Islet precursor cell (in vitro differentiated cells): ENCODE measurements around the gene MYO18A.

Experiments used
- DNase-seq: peaks from one replicate; pipeline ENCODE4 v3.0.0-alpha.2; 2018

Gene MYO18A

DNA sequence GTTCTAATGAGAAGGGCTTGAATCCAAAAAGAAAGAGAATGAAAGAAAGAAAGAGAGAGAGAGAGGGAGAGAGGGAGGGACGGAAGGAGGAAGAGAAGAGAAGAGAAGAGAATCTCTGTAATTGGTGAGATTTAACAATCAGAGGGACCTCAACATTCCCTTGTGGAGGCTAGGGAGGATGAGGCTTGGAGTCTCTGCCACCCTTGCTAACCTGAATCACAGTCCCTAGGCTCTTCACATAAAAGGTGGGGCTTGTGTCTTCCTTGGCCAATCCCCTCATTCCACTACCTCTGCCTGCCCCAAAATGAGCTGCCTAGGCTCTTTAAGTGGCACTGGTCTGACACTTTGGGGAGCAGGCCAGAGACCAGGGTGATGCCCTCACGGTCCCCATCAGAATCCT lies 107.2 kb downstream of the MYO18A start:
- no peak for DNase-seq

DNA sequence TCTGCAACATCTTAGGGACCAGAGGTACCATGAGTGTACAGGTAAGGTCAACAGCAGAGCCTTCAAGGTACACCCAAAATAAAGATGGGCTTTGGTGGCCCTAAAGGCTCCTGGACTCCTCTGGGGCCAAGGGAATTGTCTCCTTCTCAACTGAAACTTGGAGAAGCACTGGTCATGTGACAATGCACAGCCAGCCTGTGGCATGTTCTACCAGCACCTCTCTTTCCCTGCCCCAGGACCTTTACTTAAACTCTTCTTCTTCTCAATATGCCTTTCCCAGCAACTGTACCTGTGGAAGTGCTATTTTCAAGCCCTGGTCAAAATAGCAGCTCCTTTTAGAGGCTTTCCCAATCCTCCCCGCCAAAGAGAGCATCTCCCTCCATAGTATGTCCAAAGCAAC lies 108.9 kb downstream of the MYO18A start:
- no peak for DNase-seq

DNA sequence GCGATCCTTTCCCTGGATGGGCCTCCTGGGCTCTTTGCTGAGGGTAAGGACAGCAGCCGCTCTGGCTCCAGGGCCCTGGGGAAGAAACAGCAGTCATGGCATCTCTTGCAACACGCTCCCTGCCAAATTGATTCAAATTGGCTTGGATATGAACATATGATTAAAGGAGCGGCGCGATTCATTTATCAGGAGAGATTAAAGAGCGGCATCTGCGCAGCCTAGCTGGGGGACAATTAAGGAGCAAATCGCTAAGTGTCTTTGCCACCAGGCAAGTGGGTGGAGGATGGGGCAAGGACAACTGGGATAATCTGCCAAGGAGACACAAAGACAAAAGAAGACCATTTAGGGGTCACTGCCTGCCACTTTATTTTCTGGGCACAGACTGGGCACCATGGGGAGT lies 109.4 kb downstream of the MYO18A start:
- DNase-seq: no peak

DNA sequence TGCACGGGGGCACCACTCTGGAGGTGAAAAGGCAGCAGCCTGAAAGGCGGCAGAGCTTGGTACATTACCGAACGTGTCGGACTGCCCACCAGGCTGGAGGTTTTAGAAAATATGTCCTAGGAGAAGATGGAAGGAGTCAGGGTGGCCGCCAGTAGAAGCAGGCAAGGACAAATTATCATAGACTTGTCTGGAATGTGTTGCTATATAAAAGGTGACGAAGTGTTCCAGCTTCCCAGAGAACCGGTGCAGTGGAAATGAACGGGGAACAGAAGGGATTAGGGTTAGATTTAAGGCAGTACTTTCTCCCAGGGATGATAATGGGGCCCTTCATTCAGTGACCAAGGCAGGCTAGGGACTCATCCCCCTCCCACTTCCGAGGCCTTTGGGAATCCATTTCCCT lies 109.9 kb downstream of the MYO18A start:
- no peak for DNase-seq

DNA sequence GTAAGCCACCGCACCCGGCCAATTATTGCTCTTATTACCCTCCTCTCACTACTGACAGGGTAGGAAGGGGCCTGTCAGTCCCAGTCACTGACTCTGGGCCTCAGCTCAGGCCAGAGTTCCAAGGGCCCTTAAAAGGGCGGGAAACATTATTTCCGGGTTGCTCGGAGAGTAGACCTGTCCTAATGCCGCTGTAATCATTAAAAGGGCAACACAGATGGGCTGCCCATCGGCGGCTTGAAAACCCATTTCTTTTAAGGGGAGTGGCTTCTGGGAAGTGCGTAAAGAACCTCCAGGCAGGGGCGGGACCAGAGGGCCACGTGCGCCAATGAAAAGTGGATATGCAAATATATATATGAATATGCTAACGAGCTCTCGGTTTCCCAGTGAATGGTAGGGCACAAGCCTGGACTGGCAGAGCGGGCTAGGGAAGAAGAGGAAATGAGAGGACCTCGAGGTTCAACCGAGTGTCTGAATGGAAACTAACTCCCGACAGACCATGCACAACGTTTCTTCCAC lies 110.6 kb downstream of the MYO18A start:
- no peak for DNase-seq

DNA sequence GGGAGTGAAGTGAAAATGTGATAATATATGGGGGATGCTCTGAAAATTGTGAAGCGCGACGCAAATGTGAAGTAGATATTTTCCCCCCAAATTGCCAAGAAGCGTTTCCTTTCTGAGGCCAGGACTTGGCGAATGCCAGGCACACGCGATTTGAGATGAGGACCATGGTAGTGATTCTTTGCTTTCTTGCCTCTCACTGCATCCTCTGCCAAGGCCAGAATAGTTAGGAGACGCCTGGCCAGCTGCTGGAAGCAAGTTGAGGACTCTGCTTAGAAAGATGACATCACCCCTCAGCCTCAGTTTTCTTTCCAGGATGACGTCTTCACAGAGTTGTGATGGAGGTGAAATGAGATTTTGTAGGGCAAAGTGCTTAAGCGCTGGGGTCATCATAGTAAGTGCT lies 111.4 kb downstream of the MYO18A start:
- DNase-seq: no peak

DNA sequence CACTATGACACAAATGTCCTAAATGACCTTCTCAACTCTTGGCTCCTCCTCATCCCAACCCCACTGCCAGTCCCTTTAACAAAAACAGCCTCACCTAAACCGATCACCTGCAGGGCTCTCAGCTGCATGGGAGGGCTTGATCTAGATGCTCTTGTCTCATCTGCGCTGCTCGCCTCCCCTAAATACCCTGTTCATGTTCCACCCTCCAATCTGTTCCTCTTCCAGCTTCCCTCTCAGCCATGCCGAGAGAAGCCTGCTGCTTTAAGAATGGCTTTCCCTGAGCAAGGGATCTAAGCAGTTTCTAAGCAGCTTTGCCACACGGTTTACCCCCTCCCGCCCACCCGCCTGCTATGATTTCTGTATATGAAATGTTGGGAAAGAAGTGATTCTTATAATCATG lies 113.6 kb downstream of the MYO18A start:
- no peak for DNase-seq

DNA sequence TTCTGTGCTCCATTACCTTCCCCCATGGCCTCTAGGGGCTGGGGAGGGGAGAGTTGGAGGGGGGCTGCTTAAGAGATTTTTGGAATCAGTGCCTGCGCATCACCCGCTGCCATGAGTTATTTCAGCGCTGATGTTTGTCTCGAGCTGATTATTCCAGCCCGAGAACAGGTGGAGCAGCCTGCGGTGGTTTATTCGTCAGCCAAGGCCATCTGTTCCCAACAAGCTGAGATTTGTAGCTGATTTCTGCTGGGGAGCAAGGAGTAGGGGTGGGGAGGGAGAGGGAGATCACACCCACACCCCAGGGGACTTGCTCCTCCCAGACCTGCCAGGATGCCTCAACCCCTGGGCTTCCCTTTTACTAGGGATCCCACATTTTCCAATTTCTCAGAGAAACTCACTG lies 114.2 kb downstream of the MYO18A start:
- DNase-seq: no peak

DNA sequence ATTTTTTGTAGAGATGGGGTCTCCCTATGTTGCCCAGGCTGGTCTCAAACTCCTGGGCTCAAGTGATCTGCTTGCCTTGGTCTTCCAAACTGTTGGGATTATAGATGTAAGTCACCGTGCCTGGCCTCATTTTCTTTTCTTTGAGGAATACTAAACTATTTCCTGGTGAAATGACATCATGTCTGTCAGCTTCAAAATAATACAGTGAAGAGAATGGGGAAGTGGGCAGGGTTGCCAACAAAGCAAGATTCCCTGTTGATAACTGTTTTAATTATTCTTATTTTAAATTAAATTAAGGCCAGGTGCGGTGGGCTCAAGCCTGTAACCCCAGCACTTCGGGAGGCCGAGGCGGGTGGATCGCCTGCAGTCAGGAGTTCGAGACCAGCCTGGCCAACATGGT lies 116.2 kb downstream of the MYO18A start:
- DNase-seq: no peak

DNA sequence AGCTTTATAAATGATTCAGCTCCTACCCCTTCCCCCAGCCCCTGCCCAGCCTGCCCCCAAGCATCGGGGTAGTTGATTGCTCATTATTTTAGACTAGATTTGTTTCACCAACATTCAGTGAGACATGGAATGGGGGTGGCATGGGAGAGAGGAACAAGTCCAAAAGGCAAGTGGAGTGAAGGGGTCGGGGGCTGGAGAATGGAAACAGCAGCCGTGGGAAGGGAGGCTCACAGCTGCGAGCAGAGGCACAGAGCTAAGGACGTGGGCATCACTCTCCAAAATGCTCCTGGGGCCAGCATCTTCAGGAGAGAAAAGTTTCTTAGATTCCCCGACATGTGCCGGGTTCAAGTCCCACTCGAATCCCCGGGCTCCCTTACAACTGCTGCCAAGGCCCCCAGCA lies 118.0 kb downstream of the MYO18A start:
- no peak for DNase-seq

DNA sequence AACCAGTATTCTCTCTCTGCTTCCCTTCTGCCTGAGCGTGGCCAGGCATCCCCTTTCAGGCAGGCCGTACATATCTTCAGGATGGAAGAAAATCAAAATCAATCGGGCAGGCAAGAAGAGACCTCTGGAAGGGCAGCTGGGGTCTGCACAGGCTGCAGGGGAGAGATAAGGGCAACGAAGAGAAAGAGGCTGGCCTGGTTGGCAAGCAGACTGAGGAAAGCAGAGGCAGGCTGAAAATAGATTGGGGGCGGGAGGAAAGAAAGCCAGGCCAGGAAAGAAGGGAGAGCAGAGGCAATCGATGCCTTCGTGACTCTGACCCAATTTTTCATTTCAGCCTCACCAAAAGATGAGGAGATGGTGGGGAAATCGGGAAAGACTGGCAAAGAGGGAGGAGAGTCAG lies 119.2 kb downstream of the MYO18A start:
- DNase-seq: peak; percentile 55

DNA sequence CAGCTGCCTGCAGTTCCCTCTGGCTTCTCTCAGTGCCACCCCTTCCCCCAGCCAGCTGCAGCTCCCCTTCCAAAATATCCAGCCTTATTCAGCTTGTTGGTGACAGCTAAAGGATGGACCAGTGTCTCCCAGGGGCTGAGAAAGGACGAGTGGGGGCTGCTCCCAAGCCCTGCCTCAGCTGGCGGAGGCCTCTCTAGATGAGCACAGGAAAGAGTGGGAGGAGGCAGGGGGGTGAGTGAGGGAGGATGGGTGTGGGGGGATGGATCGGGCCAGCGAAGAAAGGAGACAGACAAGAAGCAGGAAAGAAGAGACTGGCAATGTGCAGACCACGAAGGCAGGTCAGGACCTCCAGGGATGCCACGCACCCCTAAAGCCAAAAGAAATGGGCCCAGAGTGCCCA lies 119.7 kb downstream of the MYO18A start:
- peak; percentile 63 for DNase-seq

DNA sequence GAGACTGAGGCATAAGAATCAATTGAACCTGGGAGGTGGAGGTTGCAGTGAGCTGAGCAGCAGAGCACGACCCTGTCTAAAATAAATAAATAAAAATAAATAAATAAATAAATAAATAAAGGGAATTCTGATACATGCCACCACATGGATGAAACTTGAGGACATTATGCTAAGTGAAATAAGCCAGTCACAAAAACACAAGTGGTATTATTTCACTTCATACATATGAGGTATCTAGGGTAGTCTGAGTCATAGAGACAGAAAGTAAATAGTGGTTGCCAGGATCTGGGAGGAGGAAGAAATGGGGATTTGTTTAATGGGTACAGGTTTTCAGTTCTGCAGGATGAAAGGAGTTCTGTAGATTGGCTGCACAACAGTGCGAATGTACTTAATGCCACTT lies 120.9 kb downstream of the MYO18A start:
- no peak for DNase-seq

DNA sequence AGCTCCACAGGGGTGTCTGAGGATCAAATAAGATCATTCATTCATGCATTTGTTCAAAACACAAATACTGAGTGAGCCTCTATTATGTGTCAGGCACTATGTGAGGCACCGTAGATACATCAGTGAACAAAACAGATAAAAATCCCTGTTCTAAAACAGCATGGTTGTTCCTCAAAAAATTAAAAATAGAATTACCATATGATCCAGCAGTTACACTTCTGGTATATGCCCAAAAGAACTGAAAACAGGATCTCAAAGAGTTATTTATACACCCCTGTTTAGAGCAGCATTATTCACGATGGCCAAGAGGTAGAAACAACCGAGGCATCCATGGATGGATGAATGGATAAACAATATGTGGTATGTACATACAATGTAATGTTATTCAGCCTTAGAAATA lies 121.8 kb downstream of the MYO18A start:
- DNase-seq: no peak

DNA sequence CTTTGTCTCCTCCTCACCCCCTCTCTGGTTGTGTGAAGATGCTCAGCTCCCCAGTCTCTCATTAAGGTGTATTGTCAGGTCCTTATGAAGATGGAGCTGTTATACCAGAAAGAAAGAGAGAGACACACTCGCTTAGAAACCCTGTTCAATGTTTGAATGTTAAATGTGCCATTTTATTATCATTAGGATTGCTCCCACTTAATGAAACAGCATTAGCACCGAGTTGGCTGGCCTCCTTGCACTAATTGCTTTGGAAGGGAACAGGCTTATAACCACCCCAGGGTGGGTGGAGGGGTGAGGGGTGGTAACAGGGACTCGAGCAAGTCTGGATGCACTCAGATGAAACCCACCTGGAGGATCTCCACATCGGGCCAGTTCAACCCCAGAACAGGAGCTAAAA lies 122.8 kb downstream of the MYO18A start:
- no peak for DNase-seq

DNA sequence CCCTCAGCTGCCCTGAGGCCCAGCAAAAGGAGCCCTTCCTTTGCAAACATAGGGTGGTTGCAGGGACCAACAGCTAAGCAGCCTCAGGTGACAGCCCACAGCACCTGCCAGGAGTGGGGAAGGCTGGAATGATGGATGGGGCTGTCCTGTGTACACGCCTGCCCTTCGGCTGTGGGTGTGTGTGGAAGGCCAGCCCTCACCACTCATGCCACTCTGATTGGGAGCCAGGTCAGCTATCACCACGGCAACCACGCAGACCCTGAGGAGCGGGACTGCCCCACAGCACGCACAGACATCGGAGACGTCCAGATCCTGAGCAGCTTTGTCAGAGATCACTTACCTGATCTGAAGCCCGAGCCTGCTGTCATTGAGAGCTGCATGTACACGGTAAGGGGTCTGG lies 125.4 kb downstream of the MYO18A start:
- DNase-seq: peak; percentile 71

DNA sequence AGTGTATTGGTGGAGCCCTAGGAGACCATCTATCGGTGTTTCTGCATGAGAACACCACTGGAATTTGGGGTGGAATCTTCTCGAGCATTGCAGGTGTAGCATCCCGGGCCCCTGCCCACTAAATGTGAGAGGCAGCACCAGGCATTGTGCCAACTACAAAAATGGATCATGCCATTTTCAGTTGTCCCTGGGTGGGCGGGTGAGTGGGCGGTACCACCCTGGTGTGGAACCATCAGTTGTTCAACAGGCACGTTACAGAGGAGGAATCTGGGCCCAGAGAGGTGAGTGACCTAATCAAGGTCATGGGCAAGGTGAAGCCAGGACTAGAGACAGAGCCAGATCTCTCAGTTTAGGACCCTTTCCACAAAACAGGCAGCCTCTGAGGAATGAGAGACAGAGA lies 128.5 kb downstream of the MYO18A start:
- DNase-seq: no peak

DNA sequence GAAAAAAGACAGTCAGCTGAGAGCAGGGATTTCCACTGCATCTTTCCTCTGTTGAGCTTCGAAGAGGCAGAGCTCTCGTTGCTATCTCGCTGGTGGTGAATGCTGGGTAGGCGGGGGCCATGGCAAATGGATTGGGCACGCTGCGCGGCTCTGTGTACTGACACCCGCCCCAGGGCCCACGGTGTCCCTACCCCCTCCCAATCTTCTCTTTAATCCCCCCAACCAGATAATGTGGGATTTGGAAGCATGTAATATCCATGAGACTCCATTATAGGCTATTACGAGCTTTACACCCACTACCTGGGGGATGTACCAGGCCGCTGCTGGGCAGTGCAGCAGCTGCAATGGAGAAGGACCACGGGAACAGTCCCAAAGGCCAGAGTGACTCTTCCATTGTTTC lies 129.0 kb downstream of the MYO18A start:
- DNase-seq: no peak

DNA sequence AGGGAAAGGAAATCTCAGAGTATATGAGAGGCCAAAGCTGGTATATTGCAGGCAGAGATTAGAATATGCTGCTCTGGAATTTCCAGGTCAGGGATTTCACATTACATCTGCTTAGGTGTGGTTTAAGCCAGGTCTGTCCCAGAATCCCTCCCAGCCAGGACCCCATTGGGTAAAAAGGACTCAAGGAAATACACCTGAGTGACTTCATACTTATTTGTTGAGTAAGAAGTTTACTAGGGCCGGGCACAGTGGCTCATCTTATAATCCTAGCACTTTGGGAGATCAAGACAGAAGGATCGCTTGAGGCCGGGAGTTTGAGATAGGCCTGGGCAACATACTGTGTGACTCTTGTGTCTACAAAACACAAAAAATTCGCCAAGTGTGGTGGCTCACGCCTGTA lies 130.0 kb downstream of the MYO18A start:
- no peak for DNase-seq

DNA sequence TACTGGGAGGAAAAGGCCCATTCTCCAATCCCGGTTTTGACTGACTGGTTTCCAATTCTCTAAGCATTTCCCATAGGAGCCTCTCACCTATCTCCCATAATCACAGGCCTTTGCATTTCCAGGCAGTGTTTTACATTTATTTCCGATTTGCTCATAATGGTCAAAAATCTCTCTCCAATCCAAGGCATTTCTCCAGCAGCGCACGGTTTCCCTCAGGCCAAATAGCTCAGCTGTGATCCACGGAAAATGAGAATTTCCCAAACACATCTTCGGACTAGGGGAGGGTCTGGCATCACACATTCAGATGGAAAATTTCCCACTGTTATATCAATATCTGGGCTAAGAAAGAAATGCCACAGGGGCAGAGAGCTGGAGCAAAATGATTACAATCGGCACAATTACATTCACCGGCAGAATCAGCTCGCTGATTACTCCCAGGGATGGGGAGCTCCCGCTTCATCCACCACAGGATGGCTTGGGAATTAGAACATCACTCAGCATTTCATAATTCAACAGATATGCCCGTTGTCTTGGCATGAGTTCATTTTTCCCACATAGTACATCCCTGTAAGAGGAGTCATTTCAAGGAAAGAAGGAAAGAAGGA lies 130.6 kb downstream of the MYO18A start:
- DNase-seq: no peak

DNA sequence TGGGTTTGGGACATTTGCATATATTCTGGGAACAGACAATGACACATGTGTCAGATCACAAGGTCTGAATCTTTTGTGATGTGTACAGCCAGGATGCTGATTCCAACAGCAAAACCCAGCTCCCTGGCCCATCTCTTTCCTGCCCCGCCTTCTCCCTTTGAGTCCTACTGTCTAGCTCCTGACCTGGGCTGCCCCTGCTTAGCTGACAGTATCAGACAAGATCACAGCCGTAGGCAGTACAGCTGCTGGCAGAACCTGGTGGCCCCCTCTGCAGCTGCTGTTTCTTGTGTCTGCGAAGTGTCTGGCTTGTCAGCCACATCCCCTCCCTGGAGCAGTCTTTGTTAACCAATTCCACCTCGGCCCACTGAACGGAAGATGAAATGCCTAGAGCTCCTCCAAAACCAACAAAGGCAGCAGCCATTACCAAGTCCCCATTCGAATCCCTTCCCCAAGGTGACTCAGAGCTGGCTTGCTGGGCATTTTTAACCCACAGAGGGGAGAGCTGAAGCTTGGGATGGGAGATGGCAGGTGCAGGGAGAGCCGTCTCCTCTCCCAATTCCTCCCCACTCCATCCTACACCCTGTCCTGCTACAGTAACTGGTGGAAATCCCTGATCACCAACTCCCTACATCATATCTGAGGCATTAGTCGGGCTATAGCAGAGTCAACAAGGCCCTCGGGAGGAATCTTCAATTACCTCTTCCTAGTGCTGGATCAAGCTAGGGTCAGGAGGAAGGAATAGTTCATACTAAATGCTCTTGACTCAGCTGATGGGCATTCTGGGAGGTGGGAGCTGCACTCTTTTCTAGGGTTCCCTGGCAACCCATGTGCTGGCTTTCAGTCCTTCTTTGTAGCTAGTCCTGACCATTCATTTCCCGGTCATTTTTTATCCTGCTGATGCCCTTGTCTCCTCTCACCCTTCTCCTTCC lies 131.5 kb downstream of the MYO18A start:
- peak; percentile 98 for DNase-seq

DNA sequence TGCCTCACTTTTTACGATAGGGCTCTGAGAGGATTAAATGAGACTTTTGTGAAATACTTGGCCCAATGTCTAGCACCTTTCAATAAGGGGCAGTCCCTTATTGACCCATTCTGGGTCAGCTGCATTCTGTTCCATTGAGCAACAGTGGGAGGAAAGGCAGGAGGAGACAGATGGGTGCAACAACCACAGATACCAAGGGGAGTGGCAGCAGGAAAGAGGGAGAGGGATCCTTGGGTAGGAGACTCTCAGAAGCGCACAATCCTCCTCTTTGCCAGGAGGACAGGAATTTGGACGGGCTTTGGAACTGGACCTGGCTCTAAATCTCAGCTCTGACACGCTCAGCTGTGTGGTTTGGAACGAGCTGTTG lies 133.7 kb downstream of the MYO18A start:
- DNase-seq: peak; percentile 45

DNA sequence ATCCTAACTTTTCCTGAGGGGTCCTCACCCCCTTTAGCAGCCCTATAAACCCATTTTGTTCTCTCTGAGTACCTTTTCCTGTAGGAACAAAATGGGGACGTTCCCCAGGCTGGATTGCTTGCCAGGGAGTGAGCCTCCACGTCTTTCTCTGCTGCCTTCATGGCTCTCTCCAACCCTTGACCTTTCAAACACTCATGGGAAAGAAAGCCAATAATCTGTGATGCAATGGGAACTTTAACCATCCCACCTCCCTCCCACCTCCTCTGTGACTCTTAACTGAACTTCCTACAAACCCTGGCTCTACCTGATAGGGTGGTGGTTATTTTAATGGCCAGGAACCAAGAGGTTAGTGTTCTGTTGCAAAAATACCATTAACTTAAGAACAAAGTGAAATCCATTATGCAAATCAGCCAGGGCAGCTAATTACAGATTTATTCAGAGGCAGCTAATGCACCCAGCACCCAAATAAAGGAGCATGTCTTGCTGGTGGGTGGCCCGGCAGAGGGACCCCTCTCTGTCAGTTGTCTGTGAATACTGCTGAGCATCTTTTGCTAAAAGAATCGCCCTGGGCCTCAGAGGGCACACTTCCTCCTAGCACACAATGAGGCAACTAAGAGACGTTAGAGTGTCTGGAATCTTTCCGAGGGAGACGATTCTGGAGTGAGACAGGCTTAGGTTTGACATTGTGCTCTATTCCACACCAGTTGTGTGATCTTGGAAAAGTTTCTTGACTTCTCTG lies 134.3 kb downstream of the MYO18A start:
- DNase-seq: no peak

DNA sequence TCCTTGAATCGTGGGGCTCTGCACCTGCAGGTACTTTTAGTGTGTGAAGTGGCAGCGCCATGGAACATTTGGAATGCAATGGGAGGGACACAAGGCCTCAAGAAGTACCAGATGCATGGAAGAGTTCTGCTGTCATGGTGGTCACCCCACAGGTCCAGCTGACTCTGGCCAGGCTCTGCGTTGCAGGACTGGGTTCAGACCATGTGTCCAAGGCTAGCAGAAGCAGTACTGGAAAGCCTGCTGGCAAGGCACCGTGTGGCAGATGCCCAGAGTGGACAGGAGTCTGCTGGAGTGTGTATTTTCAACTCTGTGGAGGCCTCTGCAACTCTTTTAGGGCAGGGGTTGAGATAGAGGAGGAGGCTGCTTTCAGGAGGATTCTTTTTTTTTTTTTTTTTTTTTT lies 135.2 kb downstream of the MYO18A start:
- DNase-seq: no peak
